PC-9 (cell line): ENCODE data around the gene GPC5.

Experiments
- CTCF ChIP-seq: fragments of 200-600 bp; sonication (generic); conservative IDR thresholded peaks from 2 replicates; pipeline ENCODE4 v1.6.1; 2017; ENCODE audit warnings: mixed run types, antibody characterized with exemption, mild to moderate bottlenecking, moderate library complexity
- EZH2 ChIP-seq: fragments of 200-600 bp; sonication (generic); IDR thresholded peaks from 2 replicates; pipeline ENCODE4 v1.8.0; 2017; ENCODE audit warnings: antibody characterized with exemption, low read depth

DNA sequence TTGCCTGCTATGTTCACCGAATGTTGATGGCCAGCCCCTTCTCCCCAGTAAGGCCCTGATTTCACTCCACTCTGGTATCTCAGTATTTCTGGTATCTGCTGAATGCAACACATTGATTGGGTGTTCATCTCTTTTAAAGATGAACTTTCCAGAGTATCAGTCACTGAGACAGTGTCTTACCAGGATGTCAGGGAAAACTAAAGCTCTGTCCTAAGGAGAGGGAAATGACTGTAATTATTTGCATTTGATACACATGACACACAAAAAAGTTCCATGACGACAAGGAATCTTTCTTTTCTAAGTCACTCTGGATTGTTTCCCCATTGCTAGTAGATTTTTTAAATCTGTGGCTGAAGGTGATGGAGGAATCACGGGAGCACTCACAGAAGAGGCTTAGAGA lies 2.2 kb downstream of the GPC5 start:
- no peak for TF ChIP-seq CTCF
- no peak for TF ChIP-seq EZH2
